Upper lobe of left lung (tissue), 6 donors: Measurements from ENCODE around the gene ATG10. TPM values are rescaled to one million over a fixed set of nuclear protein-coding genes. Genes with fewer than 3 reads are reported as not detected.
"Not testable (repeated sequence)": the region's sequence is repeated elsewhere in the genome, so short reads cannot be mapped to it uniquely, and the experiment has no call there.

Experiments used
- ATAC-seq, 2 donors: fragments of 200-7000 bp; cut with Tn5 transposase; one replicate each; pipeline ENCODE4 v1.9.1; 2022; ENCODE audit warnings: mild to moderate bottlenecking in 2 of 2, moderate library complexity in 2 of 2; ENCODE audit not compliant: low FRiP score in 2 of 2
- DNase-seq, 2 donors: peaks; one replicate each; pipeline ENCODE4 v3.0.0-alpha.2; 2019 to 2020
- H3K27ac ChIP-seq, 4 donors: fragments of 200-600 bp; sonication (generic); one replicate each; pipeline ENCODE4 v1.5.1; 2016 to 2019
- H3K27me3 ChIP-seq, 4 donors: fragments of 200-600 bp; sonication (generic); one replicate each; pipeline ENCODE4 v1.5.1; 2017 to 2019
- H3K36me3 ChIP-seq, 4 donors: fragments of 200-600 bp; sonication (generic); one replicate each; pipeline ENCODE4 v1.5.1; 2016 to 2019
- H3K4me1 ChIP-seq, 4 donors: fragments of 200-600 bp; sonication (generic); one replicate each; pipeline ENCODE4 v1.5.1; 2018 to 2019
- H3K4me3 ChIP-seq, 4 donors: fragments of 200-600 bp; sonication (generic); one replicate each; pipeline ENCODE4 v1.5.1; 2017 to 2019; ENCODE audit warnings: mild to moderate bottlenecking in 2 of 4, moderate library complexity in 1 of 4
- H3K9me3 ChIP-seq, 4 donors: fragments of 200-600 bp; sonication (generic); one replicate each; pipeline ENCODE4 v1.5.1; 2018 to 2019
- CTCF ChIP-seq, 6 experiments: fragments of 450-650 bp in 4 of 6; fragments of 200-600 bp in 2 of 6; sonication (generic) in 2 of 6; IDR thresholded peaks; one replicate each; pipeline ENCODE4 v1.5.1; 2016 to 2019; ENCODE audit warnings: antibody characterized with exemption in 6 of 6
- EP300 ChIP-seq, 4 donors: sonication (generic); formaldehyde crosslinking; IDR thresholded peaks; one replicate each; pipeline ENCODE4 v1.5.1; 2017; ENCODE audit warnings: antibody characterized with exemption in 4 of 4, control low read depth in 2 of 4
- POLR2A ChIP-seq, 4 donors: fragments of 450-650 bp; IDR thresholded peaks; one replicate each; pipeline ENCODE4 v1.5.1; 2016 to 2017; ENCODE audit warnings: antibody characterized with exemption in 4 of 4, mild to moderate bottlenecking in 2 of 4
- POLR2AphosphoS5 ChIP-seq, 2 donors: sonication (generic); formaldehyde crosslinking; IDR thresholded peaks; one replicate each; pipeline ENCODE4 v1.5.1; 2017; ENCODE audit warnings: antibody characterized with exemption in 2 of 2
- WGBS, 2 donors: methylation state at CpG; one replicate each; pipeline ENCODE4 v1.1.5; 2017 to 2018; 5-methylcytosine and 5-hydroxymethylcytosine counted together
- total RNA-seq, 6 donors: library from RNA; depleted of rRNA in 4 of 6; stranded (reverse); fragments of >200 nt in 4 of 6; gene quantifications; one replicate each; pipeline versions ENCODE4 v1.1.0 to v1.2.1, GENCODE V29; 2016 to 2021
- donor health status: DM: no; HTN: no; CAD: no; lungs with moderate emphysema.
- donor health status: DM: no; HTN: yes; CAD: no; lungs with severe emphysema.

The ATG10 gene
- total RNA-seq, 6 donors from 2014 or later, result 1.00 to 9.4 (median 7.0) TPM

- TF ChIP-seq POLR2AphosphoS5 (IDR thresholded peaks at IDR 0.05), result no peak
- no peak for TF ChIP-seq POLR2A (IDR thresholded peaks at IDR 0.05)
- TF ChIP-seq EP300 (IDR thresholded peaks at IDR 0.05), result no peak
- TF ChIP-seq CTCF (IDR thresholded peaks at IDR 0.05), result no peak
- H3K27ac ChIP-seq, result no peak overlapping the region
- ATAC-seq (no peak), DNase-seq (no peak)
- peaks cover 0 to 12% (median 3%) of the 10 kb centered on the region in 4 donors for H3K36me3 ChIP-seq
- no peaks in the 10 kb centered on the region for H3K27me3 ChIP-seq
- WGBS, 2 donors, result 97 to 100% methylated on average over 1 of the region's 1 CpG
- H3K9me3 ChIP-seq, result no peaks in the 10 kb centered on the region
- H3K4me1 ChIP-seq, result no peaks in the 10 kb centered on the region
- no peak overlapping the region for H3K4me3 ChIP-seq
These were observed 22.9 kb downstream of the ATG10 start for GRCh38 chr5:81994679-81995078.

GRCh38 chr5:81995407-81995806 is 23.6 kb downstream of the ATG10 start:
- no peaks in the 10 kb centered on the region for H3K4me1 ChIP-seq
- DNase-seq (no peak), ATAC-seq (no peak)
- H3K27ac ChIP-seq, result no peak overlapping the region
- no peaks in the 10 kb centered on the region for H3K9me3 ChIP-seq
- H3K4me3 ChIP-seq, result no peak overlapping the region
- no peaks in the 10 kb centered on the region for H3K27me3 ChIP-seq
- TF ChIP-seq EP300 (IDR thresholded peaks at IDR 0.05), result no peak
- no peak for TF ChIP-seq POLR2AphosphoS5 (IDR thresholded peaks at IDR 0.05)
- TF ChIP-seq POLR2A (IDR thresholded peaks at IDR 0.05), result no peak
- TF ChIP-seq CTCF (IDR thresholded peaks at IDR 0.05), result no peak
- 93 to 97% methylated on average over 2 of the region's 2 CpGs for WGBS, 2 donors
- peaks cover 0 to 12% (median 3%) of the 10 kb centered on the region in 4 donors for H3K36me3 ChIP-seq

GRCh38 chr5:82004511-82004910 is 32.7 kb downstream of the ATG10 start:
- ATAC-seq, result no peak
- WGBS, 2 donors, result 77% methylated on average over 6 of the region's 6 CpGs
- Histone ChIP-seq H3K4me3 (no peak overlapping the region), H3K27ac (no peak overlapping the region), H3K36me3 (no peaks in the 10 kb centered on the region), H3K27me3 (no peaks in the 10 kb centered on the region), H3K4me1 (no peaks in the 10 kb centered on the region), H3K9me3 (no peaks in the 10 kb centered on the region)
- no peak for TF ChIP-seq EP300 (IDR thresholded peaks at IDR 0.05)
- no peak for TF ChIP-seq POLR2AphosphoS5 (IDR thresholded peaks at IDR 0.05)
- no peak for TF ChIP-seq POLR2A (IDR thresholded peaks at IDR 0.05)
- no peak for TF ChIP-seq CTCF (IDR thresholded peaks at IDR 0.05)
- DNase-seq, result no peak

GRCh38 chr5:82009869-82010268 is 38.0 kb downstream of the ATG10 start:
- not testable (repeated sequence) for H3K36me3 ChIP-seq, H3K27ac ChIP-seq, H3K9me3 ChIP-seq, ATAC-seq, H3K27me3 ChIP-seq, H3K4me1 ChIP-seq, H3K4me3 ChIP-seq
- peak in 1 of 2 donors; percentile 22 for DNase-seq
- 96 to 99% methylated on average over 12 of the region's 12 CpGs for WGBS, 2 donors

GRCh38 chr5:82010696-82011095 is 38.9 kb downstream of the ATG10 start:
- ATAC-seq, result no peak
- Histone ChIP-seq H3K4me3 (no peak overlapping the region), H3K9me3 (no peaks in the 10 kb centered on the region), H3K36me3 (no peaks in the 10 kb centered on the region), H3K4me1 (no peaks in the 10 kb centered on the region), H3K27me3 (no peaks in the 10 kb centered on the region), H3K27ac (no peak overlapping the region)
- 92 to 97% methylated on average over 2 of the region's 2 CpGs for WGBS, 2 donors
- no peak for DNase-seq
- TF ChIP-seq CTCF (IDR thresholded peaks at IDR 0.05), result no peak
